MM.1S (cell line): ENCODE measurements around the gene MSMO1.

Experiments used
- DNase-seq: peaks from one replicate; pipeline ENCODE4 v3.0.0-alpha.2; 2015
- H2AFZ ChIP-seq: fragments of 300-600 bp; sonication (generic); 2 replicates; pipeline ENCODE4 v1.6.0; 2016; ENCODE audit warnings: antibody characterized with exemption, low read length
- H3F3A ChIP-seq: fragments of 300-600 bp; sonication (generic); 2 replicates; pipeline ENCODE4 v1.6.1; 2016; ENCODE audit warnings: mild to moderate bottlenecking, antibody characterized with exemption, low read length, moderate library complexity, mixed read lengths; ENCODE audit not compliant: insufficient read depth
- H3K27ac ChIP-seq: fragments of 300-600 bp; sonication (generic); 2 replicates; pipeline ENCODE4 v1.5.1; 2016; ENCODE audit warnings: mild to moderate bottlenecking, low read length
- H3K27me3 ChIP-seq: fragments of 300-600 bp; sonication (generic); replicated peaks from 2 replicates; pipeline ENCODE4 v1.6.0; 2016; ENCODE audit warnings: low read length; ENCODE audit not compliant: insufficient read depth
- H3K36me3 ChIP-seq: fragments of 300-600 bp; sonication (generic); replicated peaks from 2 replicates; pipeline ENCODE4 v1.6.1; 2016; ENCODE audit warnings: mild to moderate bottlenecking, low read length, mixed read lengths; ENCODE audit not compliant: insufficient read depth
- H3K4me1 ChIP-seq: fragments of 300-600 bp; sonication (generic); 2 replicates; pipeline ENCODE4 v1.6.1; 2016; ENCODE audit warnings: low read length, mixed read lengths
- H3K4me2 ChIP-seq: fragments of 300-600 bp; sonication (generic); 2 replicates; pipeline ENCODE4 v1.6.0; 2016; ENCODE audit warnings: low read depth, low read length
- H3K4me3 ChIP-seq: fragments of 300-600 bp; sonication (generic); 2 replicates; pipeline ENCODE4 v1.5.1; 2016; ENCODE audit warnings: low read length, mixed read lengths
- H3K79me2 ChIP-seq: fragments of 300-600 bp; sonication (generic); 2 replicates; pipeline ENCODE4 v1.6.1; 2016; ENCODE audit warnings: mixed run types, low read length, mixed read lengths
- H3K9ac ChIP-seq: fragments of 300-600 bp; sonication (generic); 2 replicates; pipeline ENCODE4 v1.6.1; 2016; ENCODE audit warnings: low read length, mixed read lengths
- H3K9me2 ChIP-seq: fragments of 300-600 bp; sonication (generic); replicated peaks from 2 replicates; pipeline ENCODE4 v1.6.1; 2016; ENCODE audit warnings: mild to moderate bottlenecking, low read length, mixed read lengths; ENCODE audit not compliant: insufficient read depth
- H3K9me3 ChIP-seq: fragments of 300-600 bp; sonication (generic); replicated peaks from 2 replicates; pipeline ENCODE4 v1.6.1; 2016; ENCODE audit warnings: mild to moderate bottlenecking, low read length, mixed read lengths; ENCODE audit not compliant: insufficient read depth
- H4K20me1 ChIP-seq: fragments of 300-600 bp; sonication (generic); 2 replicates; pipeline ENCODE4 v1.6.1; 2016; ENCODE audit warnings: mild to moderate bottlenecking, low read length, moderate library complexity, mixed read lengths; ENCODE audit not compliant: insufficient read depth
- EZH2 ChIP-seq: fragments of 300-600 bp; sonication (generic); optimal IDR thresholded peaks from 2 replicates; pipeline ENCODE3; 2017; ENCODE audit warnings: low read depth, mild to moderate bottlenecking, antibody characterized with exemption, low read length, mixed read lengths
- EZH2phosphoT487 ChIP-seq: fragments of 300-600 bp; sonication (generic); IDR thresholded peaks from 2 replicates; pipeline ENCODE4 v1.6.1; 2018; ENCODE audit warnings: antibody characterized with exemption, low read length
- TF ChIP-seq, protein P1 (sequence below): fragments of 300-600 bp; sonication (generic); IDR thresholded peaks from 2 replicates; pipeline ENCODE4 v1.5.1; 2016; ENCODE audit warnings: antibody characterized with exemption, low read length, mixed read lengths

MSMO1 gene

GRCh38 chr4:165381821-165382373, 54.4 kb downstream of the MSMO1 start:
- H3F3A ChIP-seq, result no peaks in the 10 kb centered on the region
- no peak overlapping the region for H3K4me2 ChIP-seq
- H3K9me2 ChIP-seq, result no peaks in the 10 kb centered on the region
- no peak for DNase-seq
- no peak overlapping the region for H2AFZ ChIP-seq
- no peaks in the 10 kb centered on the region for H3K4me1 ChIP-seq
- H3K9ac ChIP-seq, result no peak overlapping the region
- no peak overlapping the region for H3K27ac ChIP-seq
- no peaks in the 10 kb centered on the region for H3K9me3 ChIP-seq
- TF ChIP-seq, protein P1, sequence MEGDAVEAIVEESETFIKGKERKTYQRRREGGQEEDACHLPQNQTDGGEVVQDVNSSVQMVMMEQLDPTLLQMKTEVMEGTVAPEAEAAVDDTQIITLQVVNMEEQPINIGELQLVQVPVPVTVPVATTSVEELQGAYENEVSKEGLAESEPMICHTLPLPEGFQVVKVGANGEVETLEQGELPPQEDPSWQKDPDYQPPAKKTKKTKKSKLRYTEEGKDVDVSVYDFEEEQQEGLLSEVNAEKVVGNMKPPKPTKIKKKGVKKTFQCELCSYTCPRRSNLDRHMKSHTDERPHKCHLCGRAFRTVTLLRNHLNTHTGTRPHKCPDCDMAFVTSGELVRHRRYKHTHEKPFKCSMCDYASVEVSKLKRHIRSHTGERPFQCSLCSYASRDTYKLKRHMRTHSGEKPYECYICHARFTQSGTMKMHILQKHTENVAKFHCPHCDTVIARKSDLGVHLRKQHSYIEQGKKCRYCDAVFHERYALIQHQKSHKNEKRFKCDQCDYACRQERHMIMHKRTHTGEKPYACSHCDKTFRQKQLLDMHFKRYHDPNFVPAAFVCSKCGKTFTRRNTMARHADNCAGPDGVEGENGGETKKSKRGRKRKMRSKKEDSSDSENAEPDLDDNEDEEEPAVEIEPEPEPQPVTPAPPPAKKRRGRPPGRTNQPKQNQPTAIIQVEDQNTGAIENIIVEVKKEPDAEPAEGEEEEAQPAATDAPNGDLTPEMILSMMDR, result no peak
- TF ChIP-seq EZH2phosphoT487 (no peak), EZH2 (no peak)
- H3K4me3 ChIP-seq, result no peak overlapping the region
- H3K27me3 ChIP-seq, result no peaks in the 10 kb centered on the region
- H3K79me2 ChIP-seq, result no peaks in the 10 kb centered on the region
- H3K36me3 ChIP-seq, result no peaks in the 10 kb centered on the region
- no peaks in the 10 kb centered on the region for H4K20me1 ChIP-seq

DNA sequence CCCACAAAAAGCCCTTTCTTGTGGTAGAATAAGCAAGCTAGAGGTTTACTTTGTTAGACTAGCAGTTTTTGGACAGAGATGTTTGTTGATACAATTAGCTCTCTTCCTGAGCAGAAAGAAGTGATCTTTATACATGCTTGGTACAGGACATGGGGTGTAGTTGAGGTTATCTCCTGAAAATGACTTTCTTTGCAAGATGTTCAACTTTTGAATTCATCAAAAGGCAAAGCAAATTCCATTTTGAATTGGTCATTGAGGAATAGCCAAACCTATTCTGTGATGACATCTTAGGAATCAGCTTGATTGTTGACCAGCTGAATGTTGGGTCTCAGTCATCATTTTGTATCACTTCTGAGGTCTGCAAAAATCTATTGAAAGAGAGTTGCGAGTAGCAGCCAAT, 55.2 kb downstream of the MSMO1 start:
- H3K4me2 ChIP-seq, result no peak overlapping the region

DNA sequence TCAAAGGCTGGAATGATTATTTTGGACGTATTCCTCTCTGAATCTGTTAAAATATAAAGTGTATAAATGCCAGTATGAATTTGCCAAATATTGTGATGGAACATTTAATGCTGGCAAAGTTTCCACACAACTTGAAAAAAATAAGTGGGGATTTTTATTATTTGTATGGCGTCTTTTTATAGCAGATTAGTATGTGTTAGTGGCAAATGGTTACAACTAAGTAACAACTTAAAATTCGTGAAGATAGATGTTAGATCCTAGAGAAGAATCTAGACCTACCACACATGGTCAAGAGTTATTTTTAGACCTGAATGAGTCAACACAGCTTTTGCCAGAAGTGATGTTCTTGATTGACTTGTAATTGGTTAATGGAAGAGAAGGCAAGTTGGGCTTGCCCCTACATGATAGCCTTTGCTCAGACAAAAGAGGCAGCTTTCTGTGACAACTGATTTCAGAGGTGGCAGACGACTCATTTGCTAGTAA, 56.2 kb downstream of the MSMO1 start:
- TF ChIP-seq EZH2 (no peak), EZH2phosphoT487 (no peak)
- TF ChIP-seq, protein P1, result no peak
- Histone ChIP-seq H3K4me1 (no peaks in the 10 kb centered on the region), H3K4me3 (no peak overlapping the region), H2AFZ (no peak overlapping the region), H4K20me1 (no peaks in the 10 kb centered on the region), H3F3A (no peaks in the 10 kb centered on the region), H3K4me2 (no peak overlapping the region), H3K36me3 (no peaks in the 10 kb centered on the region), H3K9me2 (no peaks in the 10 kb centered on the region), H3K79me2 (no peaks in the 10 kb centered on the region), H3K27ac (no peak overlapping the region), H3K9me3 (no peaks in the 10 kb centered on the region), H3K9ac (no peak overlapping the region), H3K27me3 (no peaks in the 10 kb centered on the region)
- no peak for DNase-seq

More for the DNA sequence above, 55.2 kb downstream of the MSMO1 start:
- no peaks in the 10 kb centered on the region for H3K9me2 ChIP-seq
- H3K27me3 ChIP-seq, result no peaks in the 10 kb centered on the region
- no peak overlapping the region for H3K27ac ChIP-seq
- H3K79me2 ChIP-seq, result no peaks in the 10 kb centered on the region
- no peak overlapping the region for H3K9ac ChIP-seq
- DNase-seq, result no peak
- no peaks in the 10 kb centered on the region for H3K9me3 ChIP-seq
- TF ChIP-seq, protein P1, result no peak
- no peak for TF ChIP-seq EZH2phosphoT487
- no peak for TF ChIP-seq EZH2
- H3F3A ChIP-seq, result no peaks in the 10 kb centered on the region
- no peak overlapping the region for H3K4me3 ChIP-seq
- H4K20me1 ChIP-seq, result no peaks in the 10 kb centered on the region
- H2AFZ ChIP-seq, result no peak overlapping the region
- no peaks in the 10 kb centered on the region for H3K4me1 ChIP-seq
- H3K36me3 ChIP-seq, result no peaks in the 10 kb centered on the region
